ENCODE measurements around the gene ATXN1.
"Not testable (repeated sequence)": the region's sequence is repeated elsewhere in the genome, so short reads cannot be mapped to it uniquely, and the experiment has no call there.

The ATXN1 gene

GRCh38 chr6:16396497-16397319, 364.6 kb downstream of the ATXN1 start:
- DNase-seq (ENCODE audit: low read depth) = no peak
- no peak overlapping the region for H3K4me3 ChIP-seq (ENCODE audit: low read depth, low read length)

GRCh38 chr6:16394632-16395031, 366.6 kb downstream of the ATXN1 start:
- H3K4me3 ChIP-seq (ENCODE audit: low read depth, low read length) = no peak overlapping the region
- DNase-seq (ENCODE audit: low read depth) = no peak

GRCh38 chr6:16393326-16393725, 367.9 kb downstream of the ATXN1 start:
- DNase-seq (ENCODE audit: low read depth) = no peak
- H3K4me3 ChIP-seq (ENCODE audit: low read depth, low read length) = no peak overlapping the region

- DNase-seq (ENCODE audit: low read depth) = no peak
- H3K4me3 ChIP-seq (ENCODE audit: low read depth, low read length) = no peak overlapping the region
These were observed 369.2 kb downstream of the ATXN1 start for GRCh38 chr6:16392010-16392409.

- DNase-seq (ENCODE audit: low read depth) = no peak
These were observed 369.8 kb downstream of the ATXN1 start for GRCh38 chr6:16391451-16391912.

GRCh38 chr6:16390909-16391450, 370.3 kb downstream of the ATXN1 start:
- not testable (repeated sequence) for H3K4me3 ChIP-seq (ENCODE audit: low read depth, low read length); DNase-seq (ENCODE audit: low read depth)

More at GRCh38 chr6:16391451-16391912, 369.8 kb downstream of the ATXN1 start:
- H3K4me3 ChIP-seq (ENCODE audit: low read depth, low read length) = no peak overlapping the region

- H3K4me3 ChIP-seq (ENCODE audit: low read depth, low read length) = no peak overlapping the region
- no peak for DNase-seq (ENCODE audit: low read depth)
These were observed 371.6 kb downstream of the ATXN1 start for GRCh38 chr6:16389642-16390041.

- H3K4me3 ChIP-seq (ENCODE audit: low read depth, low read length) = no peak overlapping the region
- DNase-seq (ENCODE audit: low read depth) = no peak
These were observed 372.8 kb downstream of the ATXN1 start for GRCh38 chr6:16388488-16388887.

GRCh38 chr6:16386057-16386456, 375.2 kb downstream of the ATXN1 start:
- no peak overlapping the region for H3K4me3 ChIP-seq (ENCODE audit: low read depth, low read length)
- DNase-seq (ENCODE audit: low read depth) = no peak

GRCh38 chr6:16383607-16384206, 377.6 kb downstream of the ATXN1 start:
- no peak for DNase-seq (ENCODE audit: low read depth)
- no peak overlapping the region for H3K4me3 ChIP-seq (ENCODE audit: low read depth, low read length)

GRCh38 chr6:16381968-16382367, 379.3 kb downstream of the ATXN1 start:
- not testable (repeated sequence) for H3K4me3 ChIP-seq (ENCODE audit: low read depth, low read length); DNase-seq (ENCODE audit: low read depth)

GRCh38 chr6:16380220-16380809, 380.9 kb downstream of the ATXN1 start:
- H3K4me3 ChIP-seq (ENCODE audit: low read depth, low read length) = no peak overlapping the region
- DNase-seq (ENCODE audit: low read depth) = no peak

GRCh38 chr6:16378360-16378759, 382.9 kb downstream of the ATXN1 start:
- H3K4me3 ChIP-seq (ENCODE audit: low read depth, low read length) = not testable (repeated sequence)

GRCh38 chr6:16377470-16377869, 383.8 kb downstream of the ATXN1 start:
- no peak for DNase-seq (ENCODE audit: low read depth)

More at GRCh38 chr6:16378360-16378759, 382.9 kb downstream of the ATXN1 start:
- not testable (repeated sequence) for DNase-seq (ENCODE audit: low read depth)

GRCh38 chr6:16375843-16376242, 385.4 kb downstream of the ATXN1 start:
- DNase-seq (ENCODE audit: low read depth) = no peak
- no peak overlapping the region for H3K4me3 ChIP-seq (ENCODE audit: low read depth, low read length)

More at GRCh38 chr6:16377470-16377869, 383.8 kb downstream of the ATXN1 start:
- no peak overlapping the region for H3K4me3 ChIP-seq (ENCODE audit: low read depth, low read length)

GRCh38 chr6:16375206-16375605, 386.1 kb downstream of the ATXN1 start:
- DNase-seq (ENCODE audit: low read depth) = no peak
- no peak overlapping the region for H3K4me3 ChIP-seq (ENCODE audit: low read depth, low read length)

GRCh38 chr6:16374461-16375200, 386.6 kb downstream of the ATXN1 start:
- no peak for DNase-seq (ENCODE audit: low read depth)
- no peak overlapping the region for H3K4me3 ChIP-seq (ENCODE audit: low read depth, low read length)

- DNase-seq (ENCODE audit: low read depth) = no peak
These were observed 387.2 kb downstream of the ATXN1 start for GRCh38 chr6:16374016-16374415.

GRCh38 chr6:16372029-16372776, 389.1 kb downstream of the ATXN1 start:
- no peak overlapping the region for H3K4me3 ChIP-seq (ENCODE audit: low read depth, low read length)
- DNase-seq (ENCODE audit: low read depth) = no peak

More at GRCh38 chr6:16374016-16374415, 387.2 kb downstream of the ATXN1 start:
- no peak overlapping the region for H3K4me3 ChIP-seq (ENCODE audit: low read depth, low read length)
